K562 (cell line): ENCODE measurements around the gene HMOX1. TPM values are rescaled to one million over a fixed set of nuclear protein-coding genes. Genes with fewer than 3 reads are reported as not detected.

Experiments
- AFF1 ChIP-seq, 2 experiments: fragments of 450-650 bp; IDR thresholded peaks; 2 replicates each; pipeline ENCODE4 v1.6.1; 2018; ENCODE audit warnings: mild to moderate bottlenecking in 2 of 2, low read depth in 1 of 2; ENCODE audit not compliant: partially characterized antibody in 2 of 2
- C11orf30 ChIP-seq: fragments of 450-650 bp; IDR thresholded peaks from 2 replicates; pipeline ENCODE4 v1.6.1; 2016; ENCODE audit warnings: low read depth, mild to moderate bottlenecking
- PCBP2 ChIP-seq: fragments of 200-400 bp; formaldehyde crosslinking; IDR thresholded peaks from 2 replicates; pipeline ENCODE4 v1.6.1; 2018; ENCODE audit warnings: low read length, low read depth, mild to moderate bottlenecking, moderate library complexity; ENCODE audit not compliant: poor library complexity, severe bottlenecking
- STAT6 ChIP-seq: sonication (generic); formaldehyde crosslinking; IDR thresholded peaks from 2 replicates; pipeline ENCODE4 v1.8.1; 2023; ENCODE audit warnings: mild to moderate bottlenecking, missing genetic modification reagents
- ZBTB12 ChIP-seq: fragments of 250-450 bp; sonication (Bioruptor Pico); IDR thresholded peaks from 2 replicates; pipeline ENCODE4 v1.4.0; 2020
- polyA plus RNA-seq, 8 experiments: library from polyadenylated mRNA; depleted of rRNA in 4 of 8; stranded (reverse) in 5 of 8; unstranded in 3 of 8; fragments of >200 nt; fragmentation: Nextera tagmentation in 2 of 8; fragmentation: Illumina TruSeq in 1 of 8; extraction: Ambion mirVana in 2 of 8; extraction: Trizol in 1 of 8; gene quantifications; 2 replicates each; pipeline versions ENCODE4 v1.2.1 to v1.2.3, GENCODE V29; 2011 to 2014; ENCODE audit warnings: inconsistent platforms in 1 of 8, missing spikeins in 1 of 8
- total RNA-seq, 7 experiments: library from RNA; depleted of rRNA in 6 of 7; stranded (reverse); fragments of >200 nt in 6 of 7; fragmentation: Illumina TruSeq in 2 of 7; extraction: Trizol in 2 of 7; gene quantifications; 2 replicates each; pipeline versions ENCODE4 v1.2.1 to v1.2.3, GENCODE V29; 2011 to 2021; ENCODE audit warnings: low replicate concordance in 1 of 7

The HMOX1 gene
- total and polyA plus RNA-seq, 9 of the 15 experiments (the other 6 are each of a cell fraction or from before 2014, with no cell fraction given) = not detected

GRCh38 chr22:35368386-35368785, 12.5 kb upstream of the HMOX1 start (continued):
- TF ChIP-seq AFF1 (IDR thresholded peaks at IDR 0.05; ENCODE audit: low read depth in 1 of 2, partially characterized antibody in 2 of 2) (no peak), ZBTB12 (CRISPR knock-in tag) (no peak), C11orf30 (no peak), STAT6 (no peak), PCBP2 (no peak)
